Right lobe of liver (tissue), 6 donors: Measurements from ENCODE around the gene CLIP4. TPM values are rescaled to one million over a fixed set of nuclear protein-coding genes. Genes with fewer than 3 reads are reported as not detected.
"Not testable (repeated sequence)": the region's sequence is repeated elsewhere in the genome, so short reads cannot be mapped to it uniquely, and the experiment has no call there.

Source experiments
- ATAC-seq, 4 donors: fragments of 200-7000 bp; cut with Tn5 transposase; one replicate each; pipeline ENCODE4 v1.9.1; 2020; ENCODE audit warnings: mild to moderate bottlenecking in 4 of 4, moderate library complexity in 4 of 4
- DNase-seq, 3 donors: peaks; one replicate each; pipeline ENCODE4 v3.0.0-alpha.2; 2020
- H3K27ac ChIP-seq, 3 donors: fragments of 200-600 bp; one replicate each; pipeline ENCODE4 v1.8.0; 2022
- H3K27me3 ChIP-seq, 2 donors: fragments of 200-600 bp; one replicate each; pipeline ENCODE4 v1.8.0; 2022
- H3K36me3 ChIP-seq, 4 donors: fragments of 200-600 bp; sonication (generic) in 1 of 4; one replicate each; pipeline versions ENCODE4 v1.5.1 to v1.8.0; 2017 to 2022; ENCODE audit warnings: control low read depth in 1 of 4
- H3K4me1 ChIP-seq, 4 donors: fragments of 200-600 bp; sonication (generic) in 1 of 4; one replicate each; pipeline versions ENCODE4 v1.5.1 to v1.8.0; 2017 to 2022; ENCODE audit warnings: control low read depth in 1 of 4
- H3K4me3 ChIP-seq, 3 donors: fragments of 200-600 bp; one replicate each; pipeline ENCODE4 v1.8.0; 2022
- H3K9me3 ChIP-seq, 4 donors: fragments of 200-600 bp; sonication (generic) in 1 of 4; one replicate each; pipeline versions ENCODE4 v1.5.1 to v1.8.0; 2017 to 2022; ENCODE audit warnings: control low read depth in 1 of 4
- CTCF ChIP-seq, 4 donors: fragments of 200-600 bp in 3 of 4; fragments of 450-650 bp in 1 of 4; IDR thresholded peaks; one replicate each; pipeline versions ENCODE4 v1.5.1 to v1.8.0; 2016 to 2022; ENCODE audit warnings: antibody characterized with exemption in 4 of 4, mild to moderate bottlenecking in 2 of 4
- POLR2A ChIP-seq: fragments of 450-650 bp; IDR thresholded peaks from one replicate; pipeline ENCODE4 v1.6.1; 2017; ENCODE audit warnings: antibody characterized with exemption, mild to moderate bottlenecking
- WGBS: methylation state at CpG from one replicate; pipeline ENCODE4 v1.1.6; 2018; ENCODE audit warnings: low coverage, low lambda C conversion rate; ENCODE audit not compliant: insufficient coverage; ENCODE audit errors: missing lambda C conversion rate; 5-methylcytosine and 5-hydroxymethylcytosine counted together
- intact Hi-C, 2 donors: fragments of 100-400 bp; cut with DNase I; formaldehyde crosslinking; loops; one replicate each; pipeline versions ENCODE4 v1.11.2 to v1.14.1; 2022
- total RNA-seq, 6 experiments: library from RNA; depleted of rRNA in 2 of 6; stranded (reverse); fragments of >200 nt in 2 of 6; fragmentation: NEBNext Ultra II Directional in 3 of 6; extraction: Animal tissue kit (Norgen Biotek cat#: 25700) in 3 of 6; gene quantifications; one replicate each; pipeline versions ENCODE4 v1.1.0 to v1.2.4, GENCODE V29; 2016 to 2023
- donor health status: DM: no; HTN: yes; CAD: no.
- donor health status: DM: no; HTN: no; CAD: no.
- donor health status: DM: no; HTN: no; CAD: no.
- donor health status: DM: no; HTN: yes; CAD: no.
- donor health status: DM: no; HTN: yes; CAD: no.

Gene CLIP4
- total RNA-seq, 6 experiments from 2014 or later = 2.7 to 7.3 (median 5.3) TPM

- intact Hi-C loops = no loop called here
- Histone ChIP-seq H3K36me3 (no peaks in the 10 kb centered on the region), H3K27me3 (no peaks in the 10 kb centered on the region), H3K27ac (no peak overlapping the region), H3K4me3 (no peak overlapping the region), H3K9me3 (no peaks in the 10 kb centered on the region), H3K4me1 (no peaks in the 10 kb centered on the region)
- DNase-seq (no peak), ATAC-seq (no peak)
- no peak for TF ChIP-seq CTCF (IDR thresholded peaks at IDR 0.05)
- TF ChIP-seq POLR2A = no peak
- 55% methylated on average over 2 of the region's 2 CpGs for WGBS
Measured at GRCh38 chr2:29106980-29107388, 8.2 kb upstream of the CLIP4 start.

DNA sequence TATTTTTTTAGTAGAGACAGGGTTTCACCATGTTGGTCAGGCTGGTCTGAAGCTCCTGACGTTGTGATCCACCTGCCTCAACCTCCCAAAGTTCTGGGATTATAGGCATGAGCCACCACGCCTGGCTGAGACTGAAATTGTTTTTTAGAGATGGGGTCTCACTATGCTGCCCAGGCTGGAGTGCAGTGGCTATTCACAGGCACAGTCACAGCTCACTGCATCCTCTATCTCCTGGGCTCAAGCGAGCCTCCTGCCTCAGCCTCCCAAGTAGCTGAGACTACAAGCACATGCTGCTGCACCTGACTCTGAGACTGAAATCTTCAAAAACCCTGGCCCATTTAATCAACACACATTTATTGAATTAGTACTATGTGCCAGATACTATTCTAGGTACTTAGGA lies 7.7 kb upstream of the CLIP4 start:
- H3K4me3 ChIP-seq, H3K27ac ChIP-seq, H3K36me3 ChIP-seq, intact Hi-C loops, H3K27me3 ChIP-seq, H3K4me1 ChIP-seq, ATAC-seq, DNase-seq, H3K9me3 ChIP-seq: not testable (repeated sequence)
- whole genome bisulfite sequencing = 80% methylated on average over 1 of the region's 3 CpGs

DNA sequence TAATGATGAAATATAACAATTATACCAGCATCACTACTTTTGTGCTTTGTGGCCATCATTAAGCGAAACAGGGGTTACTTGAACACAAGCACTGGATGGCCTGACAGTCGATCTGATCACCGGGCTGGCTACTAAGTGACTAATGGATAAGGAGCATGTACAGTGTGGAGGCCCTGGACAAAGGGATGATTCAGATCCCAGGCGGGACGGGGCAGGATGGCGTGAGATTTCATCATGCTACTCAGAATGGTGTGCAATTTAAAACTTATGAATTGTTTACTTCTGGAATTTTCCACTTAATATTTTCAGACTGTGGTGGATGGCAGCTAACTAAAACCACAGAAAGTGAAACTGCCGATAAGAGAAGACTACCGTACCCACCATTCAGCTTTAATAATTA lies 7.0 kb upstream of the CLIP4 start:
- 77% methylated on average over 8 of the region's 8 CpGs for WGBS

DNA sequence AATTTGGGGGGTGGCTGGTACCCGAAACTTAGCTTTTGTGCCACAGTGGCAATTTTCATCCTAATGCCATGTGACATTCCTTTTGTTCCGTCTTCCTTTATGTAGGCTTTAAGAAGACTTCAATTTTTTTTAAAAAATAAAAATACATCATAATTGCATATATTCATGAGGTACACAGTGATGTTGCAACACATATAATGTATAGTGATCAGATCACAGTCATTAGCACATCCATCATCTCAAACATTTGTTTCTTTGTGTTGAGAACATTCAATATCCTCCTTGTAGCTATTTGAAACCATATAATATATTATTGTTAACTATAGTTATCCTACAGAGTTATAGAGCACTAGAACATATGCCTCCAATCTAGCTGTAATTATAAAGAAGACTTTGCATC lies 6.0 kb upstream of the CLIP4 start:
- Histone ChIP-seq H3K36me3 (no peaks in the 10 kb centered on the region), H3K27me3 (no peaks in the 10 kb centered on the region), H3K9me3 (no peaks in the 10 kb centered on the region), H3K4me3 (no peak overlapping the region), H3K27ac (no peak overlapping the region), H3K4me1 (no peaks in the 10 kb centered on the region)
- ATAC-seq (no peak), DNase-seq (no peak)
- TF ChIP-seq POLR2A (no peak), CTCF (IDR thresholded peaks at IDR 0.05) (no peak)
- intact Hi-C loops = no loop called here
- WGBS = 68% methylated on average over 2 of the region's 2 CpGs

More for the DNA sequence above, 7.0 kb upstream of the CLIP4 start:
- ATAC-seq = no peak
- H3K9me3 ChIP-seq = no peaks in the 10 kb centered on the region
- no peak overlapping the region for H3K27ac ChIP-seq
- H3K36me3 ChIP-seq = no peaks in the 10 kb centered on the region
- H3K4me1 ChIP-seq = no peaks in the 10 kb centered on the region
- intact Hi-C loops = no loop called here
- no peak overlapping the region for H3K4me3 ChIP-seq
- no peaks in the 10 kb centered on the region for H3K27me3 ChIP-seq
- DNase-seq = no peak
- no peak for TF ChIP-seq CTCF (IDR thresholded peaks at IDR 0.05)

DNA sequence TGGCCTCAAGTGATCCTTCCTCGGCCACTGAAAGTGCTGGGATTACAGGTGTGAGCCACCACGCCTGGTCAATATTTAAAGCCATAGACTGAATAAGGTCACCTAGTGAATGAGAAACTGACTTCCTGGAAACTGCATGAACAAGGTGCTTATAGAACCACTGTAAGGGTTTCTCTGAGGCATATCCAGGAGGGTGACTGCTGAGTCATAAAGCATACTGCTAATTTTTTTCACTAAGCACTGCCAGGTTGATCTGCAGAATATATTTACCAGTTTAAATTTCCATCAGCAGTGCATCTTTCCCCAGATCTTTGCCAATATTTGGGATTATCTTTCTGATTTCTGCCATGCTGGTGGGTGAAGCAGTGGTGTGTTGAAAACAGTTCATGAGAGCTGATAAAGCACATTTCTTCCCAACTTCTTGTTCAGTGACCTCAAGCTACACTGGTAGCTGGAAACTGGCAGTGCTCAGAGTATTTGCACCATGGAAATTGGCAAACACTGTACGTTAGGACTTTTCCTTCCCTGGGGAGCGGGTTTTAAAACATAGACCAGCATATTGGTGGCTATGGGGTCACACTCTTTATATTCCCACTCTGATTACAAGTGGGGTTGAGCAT lies 4.2 kb upstream of the CLIP4 start:
- DNase-seq (no peak), ATAC-seq (peak in 1 of 4 donors; percentile 9)
- TF ChIP-seq CTCF (IDR thresholded peaks at IDR 0.05) (no peak), POLR2A (no peak)
- Histone ChIP-seq H3K27ac (no peak overlapping the region), H3K9me3 (no peaks in the 10 kb centered on the region), H3K4me1 (no peaks in the 10 kb centered on the region), H3K36me3 (no peaks in the 10 kb centered on the region), H3K4me3 (no peak overlapping the region), H3K27me3 (no peaks in the 10 kb centered on the region)
- 60% methylated on average over 3 of the region's 4 CpGs for WGBS
- intact Hi-C loops = no loop called here
